ENCODE data around the gene HOXB8.

HOXB8 gene

DNA sequence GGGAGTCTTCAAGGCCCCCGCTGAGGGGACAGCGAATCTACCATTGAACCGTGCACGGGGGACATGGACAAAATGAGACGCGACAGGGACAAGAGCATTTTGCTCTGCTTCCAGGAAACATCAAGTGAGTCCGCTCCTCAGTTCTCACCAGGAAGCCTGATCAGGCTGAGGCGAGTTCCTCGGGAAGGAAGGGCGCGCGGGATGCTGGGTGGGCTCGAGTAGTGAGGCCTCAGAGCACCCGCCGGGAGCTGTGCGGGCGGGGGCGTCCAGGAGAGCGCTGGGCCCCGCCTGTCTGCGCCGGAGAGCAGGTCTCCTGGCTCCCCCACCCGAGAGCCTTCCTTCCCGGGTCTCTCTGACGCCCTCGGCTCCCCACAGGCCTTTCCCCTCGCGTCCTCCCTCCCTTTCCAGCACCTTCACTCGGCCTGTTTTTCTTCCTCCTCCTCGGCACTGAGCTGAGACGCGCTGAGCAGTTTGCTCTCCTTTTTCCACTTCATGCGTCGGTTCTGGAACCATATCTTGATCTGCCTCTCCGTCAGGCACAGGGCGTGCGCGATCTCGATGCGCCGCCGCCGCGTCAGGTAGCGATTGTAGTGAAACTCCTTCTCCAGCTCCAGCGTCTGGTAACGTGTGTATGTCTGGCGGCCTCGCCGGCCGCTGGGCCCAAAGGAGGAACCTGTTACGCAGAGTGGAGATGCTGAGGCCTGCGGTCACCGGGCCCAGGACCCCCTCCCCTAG is 18.9 kb downstream of the HOXB8 start:
- DNase-seq (ENCODE audit: low read depth in 3 of 3): no peak

DNA sequence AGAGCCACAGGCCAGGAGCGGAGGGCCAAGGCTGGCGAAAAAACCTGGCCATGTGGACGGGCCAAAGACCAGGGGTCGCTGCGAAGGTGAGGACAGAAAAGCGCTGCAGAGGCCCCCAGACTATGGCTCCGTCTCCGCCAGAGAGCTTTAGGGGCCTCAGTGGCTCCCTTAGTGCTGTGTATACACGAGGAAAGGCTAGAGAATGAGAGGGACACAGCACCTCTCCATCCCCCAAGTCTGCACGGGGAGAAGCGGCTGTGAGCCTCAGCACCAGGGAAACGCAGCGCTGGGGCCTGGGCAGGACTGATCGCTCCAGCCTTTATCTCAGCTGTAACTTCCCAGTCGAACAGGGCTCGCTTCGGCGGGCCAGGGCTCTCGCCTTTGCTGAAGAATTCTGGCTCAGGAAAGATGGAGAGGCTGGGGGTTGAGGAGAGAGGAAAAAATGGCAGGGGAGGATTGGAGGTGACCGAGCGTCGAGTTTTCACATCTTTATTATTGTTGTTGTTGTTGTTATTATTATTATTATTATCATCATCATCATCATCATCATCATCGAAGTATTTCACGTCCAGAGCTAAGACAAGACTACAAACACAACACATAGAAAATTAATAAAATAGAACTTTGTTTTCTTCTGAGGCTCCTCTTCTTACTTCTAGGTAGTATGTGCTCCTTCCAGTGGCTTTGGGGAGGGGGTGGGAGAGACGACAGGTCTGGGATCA is 19.7 kb downstream of the HOXB8 start:
- DNase-seq (ENCODE audit: low read depth in 3 of 3): no peak

DNA sequence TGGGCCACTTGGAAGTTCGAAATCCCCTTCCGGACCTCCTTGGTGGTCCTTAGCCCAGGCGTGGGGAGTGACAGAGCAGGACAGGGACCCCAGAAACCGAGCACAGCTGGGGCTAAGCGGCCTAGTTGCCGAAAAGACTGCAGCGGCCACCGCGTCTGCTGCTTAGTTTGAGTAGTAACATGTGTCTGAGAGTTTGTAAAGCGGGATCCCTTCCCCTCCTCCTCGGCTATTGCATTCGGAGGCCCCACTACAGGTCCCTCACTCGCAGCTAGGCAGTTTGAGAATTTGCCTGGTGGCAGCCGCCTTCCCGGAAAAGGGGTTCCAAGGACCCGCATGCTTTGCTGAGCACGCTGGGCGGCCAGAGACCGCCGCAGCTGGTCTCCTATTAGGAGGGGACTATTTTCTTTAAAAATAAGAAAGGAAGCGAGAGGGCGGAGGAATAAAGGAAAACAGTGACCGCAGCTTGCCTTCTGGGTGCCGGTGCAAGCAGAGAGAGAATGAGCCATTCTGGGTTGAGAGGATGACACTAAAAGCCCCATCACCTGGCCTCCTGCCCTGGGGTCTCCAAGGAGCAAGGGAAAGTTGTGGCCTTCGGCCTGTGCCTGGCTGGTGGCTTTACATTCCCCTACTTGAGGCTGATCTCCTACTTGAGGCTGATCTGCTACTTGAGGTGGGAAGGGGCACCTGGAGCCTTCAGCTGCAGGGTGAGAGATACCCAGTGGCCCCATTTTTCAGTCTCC is 20.4 kb downstream of the HOXB8 start:
- no peak for DNase-seq (ENCODE audit: low read depth in 3 of 3)

DNA sequence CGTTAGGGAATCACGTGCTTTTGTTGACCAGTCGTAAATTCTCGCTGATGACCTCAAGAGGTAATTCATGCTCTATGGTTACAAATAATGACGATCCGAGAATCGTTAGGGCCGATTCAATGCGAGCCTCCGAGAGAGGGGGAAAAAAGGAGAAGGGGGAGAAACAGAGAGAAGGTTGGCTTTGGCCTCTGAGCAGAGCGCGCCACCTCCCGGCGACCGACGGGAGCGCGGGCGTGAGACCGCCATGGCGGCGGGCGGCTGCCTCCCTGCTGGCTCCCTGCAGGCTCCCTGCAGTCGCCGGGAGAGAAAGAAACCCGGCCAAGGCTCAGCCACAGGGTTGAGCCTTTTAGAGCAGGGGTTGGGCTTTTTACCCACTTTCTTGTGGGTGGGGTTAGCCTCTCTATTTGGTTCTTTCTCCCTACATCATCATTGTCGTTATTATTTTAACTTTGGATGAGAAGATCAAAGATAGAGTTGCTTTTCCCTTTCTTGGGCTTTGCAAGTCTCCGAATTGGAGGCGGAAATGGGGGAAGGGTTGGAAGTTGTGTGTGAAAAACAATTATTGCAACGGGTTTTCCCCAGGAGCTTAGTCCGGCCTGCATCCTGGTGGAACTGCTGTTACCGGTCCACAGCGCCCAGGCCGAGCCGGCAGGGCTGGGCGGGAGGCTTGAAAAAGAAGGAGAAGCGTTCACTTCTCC is 21.1 kb downstream of the HOXB8 start:
- peak; percentile 67 to 73 (median 71) for DNase-seq (ENCODE audit: low read depth in 3 of 3)

DNA sequence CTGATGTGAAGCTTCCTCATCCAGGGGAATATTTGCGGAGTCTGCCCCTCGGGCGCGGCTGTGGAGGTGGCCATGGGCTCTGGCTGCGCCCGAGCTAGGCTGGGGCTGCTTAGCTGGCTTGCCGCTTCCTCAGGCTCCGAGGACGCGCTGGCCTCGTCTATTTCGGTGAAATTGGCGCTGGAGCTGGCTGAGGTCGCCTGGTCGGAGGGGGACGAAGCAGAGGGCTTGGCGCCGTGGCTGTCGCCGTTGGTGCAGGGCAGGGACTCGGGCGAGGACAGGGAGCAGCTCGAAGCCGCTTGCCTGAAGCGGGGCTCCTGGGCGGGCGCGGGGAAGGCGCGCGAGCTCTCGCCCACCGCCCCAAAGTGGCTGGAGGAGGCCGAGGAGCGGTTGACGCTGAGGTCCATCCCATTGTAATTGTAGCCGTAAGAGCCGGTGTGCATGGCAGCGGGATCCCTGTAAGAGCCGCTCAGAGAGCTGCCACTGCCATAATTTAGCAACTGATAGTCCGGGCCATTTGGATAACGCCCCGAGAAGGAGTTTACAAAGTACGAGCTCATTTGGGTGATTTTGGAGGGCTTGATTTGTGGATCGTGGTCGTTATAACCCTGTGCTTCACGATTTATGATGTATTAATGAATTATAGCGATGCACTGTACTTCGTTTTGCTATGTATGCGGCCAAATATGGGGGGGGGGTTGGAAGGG is 21.8 kb downstream of the HOXB8 start, which contains the start of gene HOXB5:
Gene HOXB5, minus strand, starts transcription at position 654 of the 704 bp plus-strand sequence. Its CDS starts 97 bp downstream, at position 557.
- DNase-seq (ENCODE audit: low read depth in 3 of 3): no peak

DNA sequence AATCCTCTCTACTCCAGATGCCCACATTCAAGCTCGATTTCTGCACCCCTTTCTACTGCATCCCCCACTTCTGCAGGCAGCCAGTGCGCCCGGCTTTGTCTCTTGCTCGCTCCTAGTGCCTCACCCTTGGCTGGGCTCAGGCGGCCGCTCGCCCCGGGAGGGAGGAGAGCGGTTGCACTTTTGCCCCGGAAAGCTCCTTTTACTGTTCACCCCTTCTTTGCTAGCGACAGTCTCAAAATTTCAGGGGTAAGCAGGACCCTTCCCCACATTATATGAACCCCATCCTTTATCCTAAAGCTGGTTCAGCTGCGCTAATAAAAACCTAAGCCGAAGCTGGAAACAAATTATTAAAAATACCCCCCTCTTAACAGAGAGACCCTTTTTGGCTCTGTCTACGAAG is 22.5 kb downstream of the HOXB8 start:
- DNase-seq (ENCODE audit: low read depth in 3 of 3): no peak

DNA sequence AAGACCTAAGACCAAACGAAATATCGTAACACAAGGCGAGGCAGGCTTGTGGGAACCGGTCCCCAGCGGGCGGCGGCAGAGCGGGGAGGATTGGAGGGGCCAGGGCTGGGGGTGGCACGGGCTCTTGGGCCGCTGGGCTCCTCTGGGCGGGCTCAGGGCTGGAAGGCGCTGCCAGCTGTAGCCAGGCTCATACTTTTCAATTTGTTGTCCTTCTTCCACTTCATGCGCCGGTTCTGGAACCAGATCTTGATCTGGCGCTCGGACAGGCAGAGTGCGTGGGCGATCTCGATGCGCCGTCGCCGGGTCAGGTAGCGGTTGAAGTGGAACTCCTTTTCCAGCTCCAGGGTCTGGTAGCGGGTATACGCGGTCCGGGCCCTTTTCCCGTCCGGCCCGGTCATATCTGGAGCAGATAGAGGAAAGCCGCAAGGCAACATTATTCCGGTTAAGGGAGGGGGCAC is 23.0 kb downstream of the HOXB8 start:
- DNase-seq (ENCODE audit: low read depth in 3 of 3): no peak

DNA sequence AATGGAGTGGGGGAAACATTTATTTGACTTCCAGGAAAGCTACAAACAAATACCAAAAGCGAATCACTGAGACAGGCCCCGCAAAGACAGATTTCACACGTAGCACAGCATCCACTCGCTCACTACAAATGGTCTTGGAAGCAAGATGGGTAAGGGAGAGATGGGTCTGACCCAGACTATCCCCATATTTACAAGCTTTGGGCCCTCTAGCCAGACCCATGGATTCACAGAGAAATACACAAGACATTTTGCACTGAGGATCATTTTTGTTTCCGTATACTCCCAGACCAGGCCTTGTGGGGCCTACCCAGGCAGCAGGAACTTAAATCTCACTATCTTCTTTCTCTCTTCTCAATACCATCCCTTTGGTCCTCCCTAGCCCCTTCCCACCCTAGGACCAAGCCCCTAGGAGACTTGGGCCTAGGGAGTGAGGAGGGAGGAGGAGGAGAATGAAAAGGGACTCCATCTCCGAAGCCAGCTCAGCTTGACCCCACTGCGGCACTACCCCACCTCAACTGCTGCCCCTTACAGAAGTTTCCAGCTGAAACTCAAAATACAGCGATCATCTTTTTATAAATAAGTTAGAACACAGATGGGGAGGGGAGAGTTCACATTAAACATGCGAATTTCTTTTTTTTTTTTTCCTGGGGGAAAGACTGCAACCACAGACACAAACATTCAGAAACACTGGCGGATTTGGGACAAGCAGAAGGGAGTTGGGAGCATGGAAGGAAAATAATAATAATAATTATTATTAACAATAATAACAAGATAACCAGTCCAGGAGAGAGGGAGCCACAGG is 23.6 kb downstream of the HOXB8 start:
- no peak for DNase-seq (ENCODE audit: low read depth in 3 of 3)

DNA sequence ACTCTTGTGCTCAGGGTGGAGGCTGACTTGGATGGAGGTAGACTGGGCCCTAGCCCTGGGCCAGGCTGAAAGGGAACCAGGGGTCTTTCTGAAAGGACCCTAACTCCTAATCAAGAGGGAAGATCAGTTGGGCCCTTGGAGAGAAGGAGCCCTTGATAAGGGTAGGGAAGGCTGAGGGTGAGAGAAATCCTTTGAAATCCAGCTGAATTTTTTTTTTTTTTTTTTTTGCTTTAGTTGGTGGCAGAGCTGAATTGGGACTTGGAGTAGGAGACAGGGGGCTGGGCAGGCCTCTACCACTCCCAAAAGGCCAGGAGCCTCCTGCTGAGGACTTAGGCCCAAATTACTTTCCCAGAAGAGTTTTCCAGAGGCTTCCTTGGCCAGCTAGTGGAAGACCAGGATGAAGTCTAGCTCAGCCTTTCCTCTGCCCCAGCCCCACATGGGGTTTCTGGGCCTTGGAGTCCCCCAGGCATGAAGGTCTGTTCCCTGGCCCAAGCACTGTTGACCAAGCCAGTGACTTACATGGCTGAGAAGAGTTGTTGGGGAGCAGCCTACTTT is 24.4 kb downstream of the HOXB8 start:
- DNase-seq (ENCODE audit: low read depth in 3 of 3): no peak

DNA sequence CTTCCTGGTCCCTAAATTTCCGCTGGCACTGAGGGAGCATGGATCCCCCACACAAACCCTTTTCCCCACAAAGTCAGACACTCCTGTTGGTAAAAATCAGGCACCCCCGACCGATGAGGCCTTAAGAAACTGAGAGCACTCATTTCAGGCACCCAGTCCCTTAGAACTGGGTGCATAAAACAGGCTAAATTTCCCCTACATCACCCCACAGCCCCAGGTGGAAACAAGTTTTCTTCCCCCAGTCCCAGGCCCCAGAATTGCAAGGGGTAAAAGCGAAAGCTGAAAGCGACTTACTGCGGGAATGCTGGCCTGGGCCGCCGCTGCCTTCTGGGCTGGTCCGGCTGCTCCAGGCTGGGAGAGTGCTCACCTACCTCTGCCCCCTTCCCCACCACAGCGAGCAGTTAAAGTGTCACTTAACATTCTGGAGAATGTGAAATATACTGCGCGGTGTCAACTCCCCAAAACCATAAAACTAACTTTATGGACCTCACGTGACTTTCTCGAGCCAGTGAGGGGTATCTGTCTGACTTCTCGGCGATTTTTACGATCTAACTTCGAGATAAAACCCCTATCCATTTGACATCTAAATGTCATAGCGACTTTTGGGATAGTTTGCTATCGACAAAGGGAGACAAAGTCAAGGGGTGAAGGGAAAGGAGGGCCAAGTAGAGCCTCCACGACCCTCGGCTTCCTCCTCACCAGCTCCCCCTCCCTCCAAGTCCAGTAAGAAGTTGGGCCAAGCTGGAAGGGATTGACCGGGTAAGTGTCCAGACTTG is 25.1 kb downstream of the HOXB8 start, which contains the start of gene HOXB3:
Gene HOXB3, minus strand, starts transcription at position 411 of the 776 bp plus-strand sequence. CDS start 37,767 bp downstream, outside the sequence.
- DNase-seq (ENCODE audit: low read depth in 3 of 3): no peak

DNA sequence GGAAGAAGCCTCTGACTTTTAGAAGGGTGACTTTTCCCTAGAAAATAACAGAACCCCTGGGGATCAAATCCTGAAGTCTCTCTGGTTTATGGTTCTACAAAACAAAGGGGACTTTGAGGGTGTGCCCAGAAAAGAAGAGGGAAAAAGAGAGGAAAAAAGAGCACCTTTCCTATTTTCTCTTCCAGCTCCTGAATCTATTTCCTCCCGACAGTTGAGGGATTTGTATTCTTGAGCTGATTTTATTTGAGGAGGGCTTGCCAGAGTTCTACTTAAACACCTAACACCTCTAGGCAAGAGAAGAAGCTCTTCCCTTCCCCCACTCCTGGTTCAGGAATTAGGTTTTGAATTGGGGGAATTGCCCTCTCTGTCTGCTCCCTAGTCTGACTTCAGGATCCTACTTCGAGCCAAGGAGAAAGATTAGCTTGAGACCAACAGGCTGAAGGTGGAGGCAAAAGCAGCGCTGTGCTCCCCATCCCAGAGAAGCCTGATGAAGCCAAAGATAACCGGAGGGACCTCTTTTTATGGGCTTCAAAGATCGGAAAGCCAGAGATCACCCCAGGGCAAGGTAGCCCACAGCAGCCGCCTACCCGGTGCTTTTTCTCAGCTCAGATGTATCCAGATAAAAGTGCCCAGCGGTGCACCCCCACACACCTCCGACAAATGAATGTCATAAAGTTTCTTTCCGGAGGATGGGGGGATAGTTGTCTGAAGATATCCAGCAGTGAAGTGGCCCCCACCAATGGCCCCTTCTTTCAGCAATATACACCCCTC is 25.8 kb downstream of the HOXB8 start:
- no peak for DNase-seq (ENCODE audit: low read depth in 3 of 3)

DNA sequence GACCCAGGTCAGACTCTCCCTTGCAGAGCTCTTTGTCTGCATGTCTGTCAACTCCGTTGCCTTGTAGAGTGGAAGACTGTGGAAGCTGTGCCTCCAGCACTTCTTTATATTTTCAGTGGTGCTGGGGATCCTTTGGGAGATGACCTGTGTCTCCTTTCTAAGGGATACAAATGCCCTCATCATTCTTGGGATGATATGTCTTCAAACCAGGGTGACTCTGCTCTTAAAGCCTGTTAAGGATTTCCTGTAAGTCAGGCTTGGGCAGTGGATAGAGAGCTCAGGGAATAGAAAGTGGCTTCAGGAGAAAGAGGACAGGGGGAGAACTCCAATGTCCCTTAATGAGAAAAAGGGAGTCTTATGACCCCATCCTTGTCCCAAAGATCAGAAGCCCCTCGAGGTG is 26.6 kb downstream of the HOXB8 start:
- DNase-seq (ENCODE audit: low read depth in 3 of 3): no peak

DNA sequence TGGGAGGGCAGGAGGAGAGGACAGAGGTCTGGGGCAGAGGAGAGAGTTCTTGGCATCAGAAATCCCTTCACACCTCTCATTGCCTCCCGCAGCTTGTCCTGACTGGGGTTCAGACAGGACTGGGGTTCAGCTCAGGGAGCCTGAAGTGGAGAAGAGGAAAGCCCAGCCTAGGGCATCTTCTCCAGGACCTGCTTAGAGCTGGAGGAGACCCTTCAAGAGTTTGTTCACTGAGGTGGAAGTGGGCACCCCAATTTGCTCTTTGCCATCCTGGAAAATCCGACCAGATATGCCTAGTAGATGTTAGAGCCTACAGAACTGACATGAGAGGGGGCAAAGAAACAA is 27.0 kb downstream of the HOXB8 start:
- no peak for DNase-seq (ENCODE audit: low read depth in 3 of 3)

DNA sequence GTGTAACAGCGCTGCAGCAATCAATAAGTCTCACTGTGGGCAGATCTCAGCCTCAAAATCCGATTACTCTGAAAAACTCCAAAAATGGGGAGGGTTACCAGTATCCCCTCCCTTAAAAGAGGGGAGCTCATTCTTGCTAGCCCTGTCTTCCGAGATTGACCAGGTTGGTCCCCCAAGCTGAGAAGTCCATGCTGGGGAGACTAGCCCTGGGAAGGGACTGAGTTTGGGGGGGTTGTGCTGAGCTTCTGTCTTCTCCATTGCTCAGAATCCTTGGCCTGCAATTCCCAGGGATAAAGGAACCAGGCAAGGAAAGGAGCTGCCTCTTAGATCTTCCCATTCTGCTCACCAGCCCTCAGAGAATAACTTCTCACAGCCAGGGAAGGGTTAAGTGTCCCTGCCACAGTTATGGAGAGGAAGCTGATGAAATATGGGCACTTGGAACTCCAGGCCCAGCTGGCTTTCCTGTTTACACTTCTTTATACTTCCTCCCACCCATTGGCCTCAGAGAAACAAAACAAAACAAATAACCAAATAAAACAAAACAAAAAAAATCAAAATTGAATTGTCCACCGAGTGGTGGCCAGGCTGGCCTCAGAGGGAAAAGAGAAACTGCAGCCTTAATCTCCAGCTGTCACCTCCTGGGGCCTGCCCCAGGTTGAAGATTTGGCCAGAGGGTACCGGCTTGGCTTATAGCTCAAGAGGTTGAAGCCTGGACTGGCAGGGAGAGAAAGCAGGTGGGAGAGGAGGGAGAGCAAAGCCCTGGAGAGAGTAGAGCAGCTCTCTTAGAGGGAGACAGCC is 27.6 kb downstream of the HOXB8 start:
- no peak for DNase-seq (ENCODE audit: low read depth in 3 of 3)

DNA sequence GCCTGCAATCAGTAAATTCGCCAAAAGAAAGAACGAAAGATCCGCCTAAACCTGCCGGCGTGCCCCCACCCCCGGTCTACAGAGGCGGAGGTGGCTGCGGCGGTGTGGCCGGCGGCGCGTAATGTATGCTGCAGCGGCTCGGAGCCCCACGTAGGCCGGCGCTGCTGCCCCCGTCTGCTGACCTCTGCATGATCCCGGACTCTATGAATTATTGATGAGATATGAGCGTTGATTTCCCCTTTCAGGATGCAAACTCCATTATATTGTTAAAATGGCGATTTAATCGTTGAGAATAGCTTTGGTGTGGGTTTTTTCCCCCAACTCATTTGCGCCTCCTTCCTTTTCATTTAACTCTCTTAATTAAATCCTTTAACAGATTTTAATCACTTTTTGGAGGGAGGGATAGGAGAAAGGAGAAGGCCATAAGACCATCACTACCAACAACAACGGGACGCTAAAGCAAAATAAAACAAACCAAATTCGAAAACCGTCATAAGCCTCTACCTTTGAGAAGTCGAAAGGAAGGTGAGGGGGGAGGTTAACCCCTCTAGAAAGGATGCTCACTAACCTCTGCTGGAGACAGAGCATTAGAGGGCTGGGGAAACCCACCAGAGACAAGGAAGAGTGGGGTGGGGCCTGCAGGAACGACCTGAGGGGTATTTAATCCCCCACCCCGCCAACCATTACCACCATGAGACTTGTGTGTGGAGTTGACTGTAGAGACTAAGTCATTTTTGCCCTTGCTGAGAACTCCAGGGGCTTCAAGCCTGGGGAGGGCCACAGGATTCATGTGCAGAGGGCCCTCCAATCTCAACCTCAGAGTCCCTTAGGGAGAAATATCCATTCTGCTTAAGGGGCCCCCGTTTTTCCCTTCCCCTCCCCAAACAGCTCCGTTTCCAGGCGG is 28.5 kb downstream of the HOXB8 start:
- DNase-seq (ENCODE audit: low read depth in 3 of 3): no peak

DNA sequence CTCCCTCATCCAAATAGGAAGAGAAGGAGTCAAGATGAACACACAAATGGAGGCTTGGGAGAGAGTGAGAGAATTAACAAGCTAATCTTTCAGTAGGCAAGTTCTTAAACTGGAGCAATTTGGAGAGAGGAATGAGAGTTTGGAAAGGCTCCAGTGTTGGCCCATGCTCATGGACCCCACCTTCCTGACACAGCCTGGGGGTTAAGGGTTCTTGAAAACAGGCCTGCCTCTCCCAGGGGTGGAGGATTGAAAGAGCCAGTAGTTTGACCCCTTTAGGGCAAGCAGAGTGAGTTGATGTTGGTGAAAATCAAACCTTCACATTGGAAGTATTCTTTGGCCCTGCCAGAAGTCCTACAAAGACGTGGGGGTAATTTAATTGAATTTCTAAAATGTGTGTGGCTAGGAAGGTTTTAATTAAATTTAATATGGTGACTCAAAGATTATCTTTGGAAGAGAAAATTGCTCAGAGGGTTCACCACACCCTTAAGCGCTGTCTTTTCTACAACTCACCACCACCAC is 30.8 kb downstream of the HOXB8 start:
- no peak for DNase-seq (ENCODE audit: low read depth in 3 of 3)
